DOHH2 (cell line): ENCODE measurements around the gene ALX4.

Experiments
- H3F3A ChIP-seq: fragments of 200-600 bp; sonication (generic), shearing (Covaris generic); 2 replicates; pipeline ENCODE4 v1.6.0; 2016; ENCODE audit warnings: antibody characterized with exemption, mild to moderate bottlenecking; ENCODE audit not compliant: control insufficient read depth, insufficient read depth
- H3K27ac ChIP-seq: fragments of 200-600 bp; sonication (generic); 2 replicates; pipeline ENCODE4 v1.5.1; 2014; ENCODE audit warnings: low read depth, mild to moderate bottlenecking, low read length, moderate library complexity
- H3K27me3 ChIP-seq: fragments of 200-600 bp; sonication (generic); 2 replicates; pipeline ENCODE4 v1.6.1; 2014; ENCODE audit warnings: mild to moderate bottlenecking, low read length, mixed read lengths; ENCODE audit not compliant: control insufficient read depth
- H3K36me3 ChIP-seq: fragments of 200-600 bp; sonication (generic); 2 replicates; pipeline ENCODE4 v1.6.1; 2014; ENCODE audit warnings: mild to moderate bottlenecking, low read length, moderate library complexity, mixed read lengths; ENCODE audit not compliant: control insufficient read depth
- H3K4me1 ChIP-seq: fragments of 200-600 bp; sonication (generic); 2 replicates; pipeline ENCODE4 v1.6.1; 2014; ENCODE audit warnings: mild to moderate bottlenecking, low read length, mixed read lengths; ENCODE audit not compliant: control insufficient read depth
- H3K4me2 ChIP-seq: fragments of 200-600 bp; sonication (generic); 2 replicates; pipeline ENCODE4 v1.6.0; 2014; ENCODE audit warnings: mild to moderate bottlenecking, low read length, moderate library complexity
- H3K4me3 ChIP-seq: fragments of 200-600 bp; sonication (generic); 2 replicates; pipeline ENCODE4 v1.5.1; 2014; ENCODE audit warnings: mild to moderate bottlenecking, low read length, mixed read lengths
- H3K79me2 ChIP-seq: fragments of 200-600 bp; sonication (generic); 2 replicates; pipeline ENCODE4 v1.6.1; 2014; ENCODE audit warnings: mild to moderate bottlenecking, low read length, mixed read lengths; ENCODE audit not compliant: control insufficient read depth
- H3K9me2 ChIP-seq: fragments of 200-600 bp; sonication (generic); replicated peaks from 2 replicates; pipeline ENCODE4 v1.6.1; 2014; ENCODE audit warnings: mild to moderate bottlenecking, low read length, mixed read lengths; ENCODE audit not compliant: control insufficient read depth
- H3K9me3 ChIP-seq: fragments of 200-600 bp; sonication (generic); 2 replicates; pipeline ENCODE4 v1.6.1; 2014; ENCODE audit warnings: antibody characterized with exemption, low read length, mixed read lengths; ENCODE audit not compliant: control insufficient read depth, insufficient read depth
- H4K20me1 ChIP-seq: fragments of 200-600 bp; sonication (generic); 2 replicates; pipeline ENCODE4 v1.6.0; 2014; ENCODE audit warnings: low read depth, mild to moderate bottlenecking, antibody characterized with exemption, low read length, moderate library complexity; ENCODE audit not compliant: control insufficient read depth, insufficient read depth
- CTCF ChIP-seq: fragments of 200-600 bp; sonication (generic); IDR thresholded peaks from one replicate; pipeline ENCODE4 v1.5.1; 2014; ENCODE audit warnings: antibody characterized with exemption, mild to moderate bottlenecking, low read depth, low read length; ENCODE audit not compliant: poor library complexity, severe bottlenecking
- EZH2phosphoT487 ChIP-seq: fragments of 200-600 bp; sonication (generic); IDR thresholded peaks from 2 replicates; pipeline ENCODE4 v1.6.1; 2017; ENCODE audit warnings: borderline replicate concordance, mild to moderate bottlenecking, antibody characterized with exemption, low read length, moderate library complexity, mixed read lengths

Gene ALX4

GRCh38 chr11:44258190-44258489 is 51.8 kb downstream of the ALX4 start:
- Histone ChIP-seq H4K20me1 (no peaks in the 10 kb centered on the region), H3K4me3 (no peak overlapping the region), H3K36me3 (no peaks in the 10 kb centered on the region), H3K9me3 (peaks cover 4% of the 10 kb centered on the region), H3F3A (no peaks in the 10 kb centered on the region), H3K9me2 (no peaks in the 10 kb centered on the region), H3K79me2 (no peaks in the 10 kb centered on the region), H3K4me2 (no peak overlapping the region), H3K27me3 (no peaks in the 10 kb centered on the region), H3K4me1 (no peaks in the 10 kb centered on the region), H3K27ac (no peak overlapping the region)
- TF ChIP-seq EZH2phosphoT487 (no peak), CTCF (no peak)

- no peaks in the 10 kb centered on the region for H3K79me2 ChIP-seq
- peaks cover 10% of the 10 kb centered on the region for H3K9me3 ChIP-seq
- no peak for TF ChIP-seq EZH2phosphoT487
- no peak for TF ChIP-seq CTCF
- no peaks in the 10 kb centered on the region for H3F3A ChIP-seq
- H3K9me2 ChIP-seq = no peaks in the 10 kb centered on the region
- no peak overlapping the region for H3K4me2 ChIP-seq
- H3K27me3 ChIP-seq = no peaks in the 10 kb centered on the region
- H3K4me3 ChIP-seq = no peak overlapping the region
- H3K4me1 ChIP-seq = no peaks in the 10 kb centered on the region
- no peaks in the 10 kb centered on the region for H3K36me3 ChIP-seq
- H4K20me1 ChIP-seq = no peaks in the 10 kb centered on the region
- H3K27ac ChIP-seq = no peak overlapping the region
These were observed 52.4 kb downstream of the ALX4 start for GRCh38 chr11:44257338-44258189.

- Histone ChIP-seq H3K27me3 (no peaks in the 10 kb centered on the region), H3K4me1 (no peaks in the 10 kb centered on the region), H3K27ac (no peak overlapping the region), H3K9me2 (no peaks in the 10 kb centered on the region), H4K20me1 (no peaks in the 10 kb centered on the region), H3K4me3 (no peak overlapping the region), H3K9me3 (peaks cover 11% of the 10 kb centered on the region), H3F3A (no peaks in the 10 kb centered on the region), H3K79me2 (no peaks in the 10 kb centered on the region), H3K4me2 (no peak overlapping the region), H3K36me3 (no peaks in the 10 kb centered on the region)
- no peak for TF ChIP-seq EZH2phosphoT487
- TF ChIP-seq CTCF = no peak
These were observed 53.2 kb downstream of the ALX4 start for GRCh38 chr11:44256673-44257291.
